Measurements from ENCODE around the gene THSD7B. TPM values are rescaled to one million over a fixed set of nuclear protein-coding genes. Genes with fewer than 3 reads are reported as not detected.

THSD7B gene
- total and polyA plus RNA-seq, 2 experiments from 2014 or later, result 0.11 TPM; not detected in 1

DNA sequence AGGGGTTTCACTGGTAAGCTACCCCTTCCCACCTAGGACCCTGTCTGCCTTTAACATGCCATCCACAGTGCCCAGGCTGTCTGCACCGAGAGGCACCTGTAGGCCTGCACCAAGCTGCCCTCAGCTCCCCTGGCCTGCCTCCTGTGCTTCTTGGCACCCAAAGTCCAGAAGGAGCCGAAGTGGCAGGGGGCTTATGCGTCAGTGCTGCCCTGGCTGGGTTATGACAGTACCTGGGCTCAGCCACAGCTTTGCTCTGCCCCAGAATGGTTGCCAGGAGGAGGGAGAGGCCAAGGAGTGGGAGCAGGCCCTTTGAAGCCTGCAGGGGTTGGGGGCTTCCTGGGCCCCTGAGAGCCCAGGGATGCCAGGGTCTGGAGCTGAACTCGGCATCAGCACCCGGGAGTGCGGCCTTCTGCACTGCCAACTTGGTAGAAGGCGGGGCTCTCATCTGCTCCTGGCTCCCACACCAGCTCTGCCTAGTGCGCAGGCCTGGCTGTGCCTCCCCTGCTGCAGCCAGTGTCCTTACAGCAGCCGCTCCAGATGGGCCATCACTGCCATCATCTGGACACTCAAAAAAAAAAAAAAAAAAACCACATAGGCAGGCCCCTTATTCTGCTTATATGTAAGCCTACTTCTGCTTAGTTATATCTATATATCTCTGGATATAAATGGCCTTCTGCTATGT, 155.4 kb downstream of the THSD7B start:
- H3K9ac ChIP-seq, result no peak overlapping the region
- H3K27me3 ChIP-seq (replicated peaks; ENCODE audit: insufficient read depth), result no peaks in the 10 kb centered on the region
- DNase-seq, result no peak
- no peak for TF ChIP-seq EZH2 (IDR thresholded peaks at IDR 0.05; ENCODE audit: insufficient read depth, poor library complexity, severe bottlenecking)
- no peaks in the 10 kb centered on the region for H3F3A ChIP-seq (ENCODE audit: insufficient read depth)
- H2AFZ ChIP-seq, result no peak overlapping the region
- in situ Hi-C loops (cut with MboI), result loop anchor here (25.0 kb wide), 1 partner anchor 917 kb away; no protein-coding TSS in a partner anchor
- WGBS, 2 experiments (ENCODE audit: low coverage in 1 of 2, low lambda C conversion rate in 2 of 2, missing lambda C conversion rate in 2 of 2), result 21 to 31% methylated on average over 9 of the region's 9 CpGs
- H3K36me3 ChIP-seq (ENCODE audit: low read depth), result no peaks in the 10 kb centered on the region
- no peaks in the 10 kb centered on the region for H3K9me2 ChIP-seq (ENCODE audit: insufficient read depth)
- H3K4me1 ChIP-seq (ENCODE audit: insufficient read depth), result no peaks in the 10 kb centered on the region
- H3K9me3 ChIP-seq (ENCODE audit: low read depth), result no peaks in the 10 kb centered on the region
- no peak overlapping the region for H3K4me2 ChIP-seq (ENCODE audit: unreplicated experiment)
- no peaks in the 10 kb centered on the region for H3K79me2 ChIP-seq (ENCODE audit: insufficient read depth)
- H3K4me3 ChIP-seq, result no peak overlapping the region
- no peak overlapping the region for H3K27ac ChIP-seq
- no peaks in the 10 kb centered on the region for H4K20me1 ChIP-seq (ENCODE audit: insufficient read depth)

DNA sequence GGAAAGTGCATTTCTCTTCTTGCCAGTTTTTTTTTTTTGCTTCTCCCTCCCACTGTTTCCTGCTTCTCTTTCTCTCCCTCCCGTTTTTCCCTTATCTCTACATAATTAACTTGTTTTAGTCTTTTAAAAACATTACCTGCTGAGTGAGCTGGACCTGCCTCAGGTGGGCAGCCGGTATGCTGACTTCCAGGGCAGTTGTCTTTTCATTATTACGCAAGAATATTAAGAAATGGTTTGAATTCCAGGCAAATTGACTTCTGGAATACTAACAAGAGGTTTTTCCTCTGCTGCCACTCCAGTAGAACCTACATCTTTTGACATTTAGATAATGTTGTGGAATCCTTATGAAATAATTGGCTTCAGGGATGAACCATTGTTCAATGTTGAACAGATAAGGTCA, 161.8 kb downstream of the THSD7B start:
- H2AFZ ChIP-seq, result no peak overlapping the region
- H3K9me3 ChIP-seq (ENCODE audit: low read depth), result no peaks in the 10 kb centered on the region
- DNase-seq, result no peak
- H3K4me2 ChIP-seq (ENCODE audit: unreplicated experiment), result no peak overlapping the region
- TF ChIP-seq EZH2 (IDR thresholded peaks at IDR 0.05; ENCODE audit: insufficient read depth, poor library complexity, severe bottlenecking), result no peak
- TF ChIP-seq EZH2phosphoT487 (IDR thresholded peaks at IDR 0.05; ENCODE audit: insufficient read depth, low read depth), result no peak
- no peaks in the 10 kb centered on the region for H3K79me2 ChIP-seq (ENCODE audit: insufficient read depth)
- no peak overlapping the region for H3K27ac ChIP-seq
- H3K4me1 ChIP-seq (ENCODE audit: insufficient read depth), result no peaks in the 10 kb centered on the region
- no peaks in the 10 kb centered on the region for H3K27me3 ChIP-seq (replicated peaks; ENCODE audit: insufficient read depth)
- no peaks in the 10 kb centered on the region for H3K9me2 ChIP-seq (ENCODE audit: insufficient read depth)
- H3K9ac ChIP-seq, result no peak overlapping the region
- no peak overlapping the region for H3K4me3 ChIP-seq
- WGBS, 2 experiments (ENCODE audit: low coverage in 1 of 2, low lambda C conversion rate in 2 of 2, missing lambda C conversion rate in 2 of 2), result 10 to 13% methylated on average over 3 of the region's 3 CpGs
- H3F3A ChIP-seq (ENCODE audit: insufficient read depth), result no peaks in the 10 kb centered on the region
- no peaks in the 10 kb centered on the region for H3K36me3 ChIP-seq (ENCODE audit: low read depth)
- no peaks in the 10 kb centered on the region for H4K20me1 ChIP-seq (ENCODE audit: insufficient read depth)
- in situ Hi-C loops (cut with MboI), result no loop called here

DNA sequence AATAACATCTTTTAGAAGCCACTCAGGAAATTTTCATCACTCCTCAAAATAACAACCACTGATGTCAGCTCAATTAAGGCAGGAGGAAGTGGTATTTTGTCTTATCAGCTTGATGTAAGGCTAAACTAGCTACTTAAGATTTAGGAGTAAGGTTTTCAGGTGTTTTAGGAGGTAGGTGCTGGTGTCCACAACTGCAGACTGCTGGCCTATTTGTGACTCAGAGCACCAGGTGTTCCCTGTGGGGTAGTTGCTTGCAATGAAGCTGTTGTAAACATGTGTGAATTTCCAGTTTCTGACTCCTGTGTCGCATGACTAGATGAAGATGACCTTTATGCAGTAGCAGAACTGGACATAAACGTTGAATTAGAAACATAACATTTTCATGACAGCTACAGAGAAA, 164.2 kb downstream of the THSD7B start:
- H3K36me3 ChIP-seq (ENCODE audit: low read depth), result no peaks in the 10 kb centered on the region
- no peak overlapping the region for H2AFZ ChIP-seq
- H3K9me2 ChIP-seq (ENCODE audit: insufficient read depth), result no peaks in the 10 kb centered on the region
- 17 to 28% methylated on average over 2 of the region's 2 CpGs for WGBS, 2 experiments (ENCODE audit: low coverage in 1 of 2, low lambda C conversion rate in 2 of 2, missing lambda C conversion rate in 2 of 2)
- no peaks in the 10 kb centered on the region for H3K79me2 ChIP-seq (ENCODE audit: insufficient read depth)
- no peak for TF ChIP-seq EZH2 (IDR thresholded peaks at IDR 0.05; ENCODE audit: insufficient read depth, poor library complexity, severe bottlenecking)
- no peak for TF ChIP-seq EZH2phosphoT487 (IDR thresholded peaks at IDR 0.05; ENCODE audit: insufficient read depth, low read depth)
- H4K20me1 ChIP-seq (ENCODE audit: insufficient read depth), result no peaks in the 10 kb centered on the region
- in situ Hi-C loops (cut with MboI), result no loop called here
- H3K9me3 ChIP-seq (ENCODE audit: low read depth), result no peaks in the 10 kb centered on the region
- DNase-seq, result no peak
- no peak overlapping the region for H3K4me2 ChIP-seq (ENCODE audit: unreplicated experiment)
- H3F3A ChIP-seq (ENCODE audit: insufficient read depth), result no peaks in the 10 kb centered on the region
- no peak overlapping the region for H3K4me3 ChIP-seq
- H3K4me1 ChIP-seq (ENCODE audit: insufficient read depth), result no peaks in the 10 kb centered on the region
- H3K27me3 ChIP-seq (replicated peaks; ENCODE audit: insufficient read depth), result no peaks in the 10 kb centered on the region
- no peak overlapping the region for H3K9ac ChIP-seq
- no peak overlapping the region for H3K27ac ChIP-seq

DNA sequence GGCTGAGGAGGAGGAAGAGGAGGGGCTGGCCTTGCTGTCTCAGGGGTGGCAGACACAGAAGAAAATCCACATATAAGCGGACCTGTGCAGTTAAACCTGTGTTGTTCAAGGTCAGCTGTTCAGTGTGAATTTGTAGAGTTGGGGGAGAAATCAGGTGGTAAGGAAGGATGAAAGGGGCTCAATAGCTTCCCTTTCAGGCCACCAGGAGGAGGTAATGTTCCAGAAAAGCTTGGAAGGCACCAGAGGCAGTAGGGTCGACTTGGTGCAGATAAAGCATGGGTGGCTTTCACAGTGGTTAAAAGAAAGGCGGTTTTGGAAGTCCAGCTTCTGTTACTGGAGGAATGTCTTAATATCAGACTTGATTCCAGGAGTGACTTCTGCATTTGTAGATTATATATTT, 167.4 kb downstream of the THSD7B start:
- peak; percentile 41 for DNase-seq
- no peak overlapping the region for H3K9ac ChIP-seq
- H3K9me2 ChIP-seq (ENCODE audit: insufficient read depth), result no peaks in the 10 kb centered on the region
- no peaks in the 10 kb centered on the region for H3F3A ChIP-seq (ENCODE audit: insufficient read depth)
- WGBS, 2 experiments (ENCODE audit: low coverage in 1 of 2, low lambda C conversion rate in 2 of 2, missing lambda C conversion rate in 2 of 2), result 11 to 12% methylated on average over 3 of the region's 3 CpGs
- H3K27me3 ChIP-seq (replicated peaks; ENCODE audit: insufficient read depth), result no peaks in the 10 kb centered on the region
- in situ Hi-C loops (cut with MboI), result no loop called here
- no peaks in the 10 kb centered on the region for H3K79me2 ChIP-seq (ENCODE audit: insufficient read depth)
- no peaks in the 10 kb centered on the region for H3K36me3 ChIP-seq (ENCODE audit: low read depth)
- H3K4me1 ChIP-seq (ENCODE audit: insufficient read depth), result no peaks in the 10 kb centered on the region
- no peaks in the 10 kb centered on the region for H4K20me1 ChIP-seq (ENCODE audit: insufficient read depth)
- H3K9me3 ChIP-seq (ENCODE audit: low read depth), result no peaks in the 10 kb centered on the region
- no peak overlapping the region for H2AFZ ChIP-seq
- no peak overlapping the region for H3K4me2 ChIP-seq (ENCODE audit: unreplicated experiment)
- TF ChIP-seq EZH2phosphoT487 (IDR thresholded peaks at IDR 0.05; ENCODE audit: insufficient read depth, low read depth) (no peak), EZH2 (IDR thresholded peaks at IDR 0.05; ENCODE audit: insufficient read depth, poor library complexity, severe bottlenecking) (no peak)
- no peak overlapping the region for H3K4me3 ChIP-seq
- H3K27ac ChIP-seq, result no peak overlapping the region
